Measurements from ENCODE around the gene PHPT1. TPM values are rescaled to one million over a fixed set of nuclear protein-coding genes. Genes with fewer than 3 reads are reported as not detected.

Gene PHPT1
- total and polyA plus RNA-seq, 2 of the 8 experiments (the other 6 are each of a cell fraction or from before 2014, with no cell fraction given) = 109 to 226 TPM

- Histone ChIP-seq H3K27me3 (replicated peaks in 1 of 4; ENCODE audit: control insufficient read depth in 3 of 4, extremely low read depth in 1 of 4, insufficient read depth in 3 of 4, low read length in 3 of 4) (no peaks in the 10 kb centered on the region), H3K4ac (replicated peaks; ENCODE audit: insufficient read length, low read depth, low read length) (no peak overlapping the region), H2BK120ac (replicated peaks; ENCODE audit: low read depth, low read length) (no peak overlapping the region), H4K20me1 (replicated peaks in 1 of 2; ENCODE audit: control insufficient read depth in 1 of 2, insufficient read depth in 2 of 2, low read length in 2 of 2) (peaks cover 0 to 29% of the 10 kb centered on the region in 2 experiments), H3K9ac (replicated peaks in 1 of 4; ENCODE audit: extremely low read depth in 1 of 4, low read depth in 3 of 4, low read length in 3 of 4) (no peak overlapping the region), H2BK15ac (ENCODE audit: low read length) (no peak overlapping the region), H3K4me1 (replicated peaks in 1 of 4; ENCODE audit: control insufficient read depth in 3 of 4, insufficient read depth in 4 of 4, low read length in 3 of 4) (no peaks in the 10 kb centered on the region; a peak in 1 of 7 replicates), H3K4me2 (ENCODE audit: insufficient read depth in 1 of 2, low read depth in 2 of 2, low read length in 2 of 2) (no peak overlapping the region), H3K79me2 (ENCODE audit: control insufficient read depth in 1 of 2, insufficient read depth in 2 of 2, low read length in 2 of 2) (no peaks in the 10 kb centered on the region), H3K56ac (replicated peaks; ENCODE audit: insufficient read length, low read depth, low read length) (no peak overlapping the region), H4K91ac (replicated peaks; ENCODE audit: insufficient read length, low read length) (no peak overlapping the region), H4K8ac (ENCODE audit: extremely low read depth, insufficient read depth, low read length) (peak overlapping the region; percentile 80; the same call in 1 of the 2 replicates), H3K36me3 (ENCODE audit: control insufficient read depth in 2 of 4, insufficient read depth in 4 of 4, low read length in 3 of 4) (peaks cover 10 to 25% (median 21%) of the 10 kb centered on the region in 4 experiments), H4K5ac (ENCODE audit: insufficient read length, low read depth, low read length) (no peak overlapping the region), H3K14ac (ENCODE audit: insufficient read length) (no peak overlapping the region), H3K23me2 (ENCODE audit: low read depth, low read length) (no peaks in the 10 kb centered on the region), H2AK5ac (ENCODE audit: low read depth, low read length) (no peak overlapping the region), H3K9me3 (ENCODE audit: insufficient read depth in 2 of 2, low read depth in 1 of 2, low read length in 1 of 2) (no peaks in the 10 kb centered on the region), H3K18ac (ENCODE audit: extremely low read depth, low read length) (no peak overlapping the region), H3K27ac (ENCODE audit: low read depth, low read length) (no peak overlapping the region), H2AFZ (ENCODE audit: low read length) (no peak overlapping the region), H2BK12ac (ENCODE audit: low read depth, low read length) (no peak overlapping the region), H2BK5ac (ENCODE audit: low read depth, low read length) (no peak overlapping the region), H3K4me3 (ENCODE audit: extremely low read depth in 1 of 4, insufficient read depth in 2 of 4, low read depth in 3 of 4, low read length in 4 of 4) (no peak overlapping the region), H3K79me1 (ENCODE audit: low read depth, low read length) (no peaks in the 10 kb centered on the region), H2BK20ac (ENCODE audit: low read length) (no peak overlapping the region), H3K23ac (ENCODE audit: insufficient read length) (no peak overlapping the region)
- ChIA-PET POLR2A (ENCODE audit: partially characterized antibody) (interaction anchor here (1.0 to 16.2 kb wide), 5 partner anchors 9 to 194 kb away, joined by 3 to 248 read pairs (median 3); partner anchors contain the start of gene AJM1), CTCF (ENCODE audit: partially characterized antibody) (no interaction called here)
- FAIRE-seq = no peak
- DNase-seq (ENCODE audit: low read depth in 1 of 2, low spot score in 2 of 2) = peak in 1 of 2 experiments; percentile 49
- WGBS, 2 experiments (ENCODE audit: extremely low coverage in 1 of 2, insufficient coverage in 1 of 2, insufficient read length in 1 of 2, insufficient replicate concordance in 2 of 2, low coverage in 1 of 2, low lambda C conversion rate in 2 of 2, missing lambda C conversion rate in 1 of 2) = 95% methylated on average over 12 of the region's 15 CpGs; no CpG with 5 or more reads in 1 of the 2 experiments
- no peak for TF ChIP-seq FOSL1 (IDR thresholded peaks at IDR 0.05; ENCODE audit: insufficient read depth, low read depth, low read length)
Observed at GRCh38 chr9:136858452-136858843, 9.2 kb downstream of the PHPT1 start.
